Stimulated activated CD4-positive, alpha-beta T cell treated with anti-CD3 and anti-CD28 coated beads, Interleukin-2, amount 100 ng/mL, for 48 hours (primary cell): ENCODE measurements around the gene SH3D19.
"Not testable (repeated sequence)": the region's sequence is repeated elsewhere in the genome, so short reads cannot be mapped to it uniquely, and the experiment has no call there.

Experiments
- DNase-seq, 2 donors: peaks; one replicate each; pipeline ENCODE4 v3.0.0-alpha.2; 2020

SH3D19 gene

DNA sequence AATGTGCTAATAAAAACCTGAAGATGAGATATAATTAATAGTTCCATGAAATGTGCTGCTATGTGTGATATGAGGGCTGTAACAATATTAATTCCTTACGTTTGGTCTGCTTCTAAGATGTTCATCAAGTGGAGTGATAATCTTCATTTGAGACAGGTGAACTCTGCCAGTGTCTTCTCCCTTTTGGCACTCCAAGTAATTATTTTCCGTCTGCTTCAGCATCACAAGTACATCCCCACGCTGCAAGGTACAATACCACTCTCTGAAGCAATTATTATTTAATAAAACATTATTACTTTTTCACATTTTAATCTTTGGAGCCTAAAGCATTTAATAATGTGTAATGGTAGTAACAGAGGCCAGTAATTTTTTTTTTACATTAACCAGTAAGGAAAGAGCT, 181.6 kb downstream of the SH3D19 start:
- DNase-seq, result no peak

DNA sequence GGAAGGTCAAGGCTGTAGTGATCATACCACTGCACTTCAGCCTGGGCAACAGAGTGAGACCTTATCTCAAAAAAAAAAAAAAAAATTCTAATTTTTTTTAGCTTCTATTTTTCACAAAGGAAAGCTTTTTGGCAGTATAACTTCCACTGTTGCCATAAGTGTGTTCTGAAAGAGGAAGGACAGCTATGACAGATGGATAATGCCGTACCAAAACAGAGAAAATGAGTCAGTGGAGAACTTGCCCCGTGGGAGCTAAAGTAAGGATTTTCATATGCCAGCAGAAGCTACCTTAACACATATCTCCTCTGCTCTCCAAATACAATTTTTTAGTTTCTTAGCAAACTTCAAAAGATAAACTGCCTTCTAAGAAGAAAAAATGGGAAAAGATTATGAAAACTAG, 182.2 kb downstream of the SH3D19 start:
- DNase-seq, result no peak

DNA sequence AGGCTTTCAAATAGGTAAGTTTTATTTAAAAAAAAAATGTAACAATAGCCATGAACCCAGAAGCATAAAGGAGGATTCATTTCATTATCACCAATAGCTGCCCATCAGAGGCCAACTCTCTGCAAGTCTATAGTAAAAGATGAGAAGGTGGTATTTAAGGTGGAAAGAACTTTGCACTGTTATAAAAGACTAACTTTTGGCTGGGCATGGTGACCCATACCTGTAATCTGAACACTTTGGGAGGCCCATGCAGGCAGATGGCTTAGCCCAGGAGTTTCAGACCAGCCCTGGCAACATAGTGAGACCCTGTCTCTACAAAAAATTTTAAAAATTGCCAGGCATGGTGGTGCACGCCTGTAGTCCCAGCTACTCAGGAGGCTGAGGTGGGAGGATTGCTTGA, 182.6 kb downstream of the SH3D19 start:
- no peak for DNase-seq

DNA sequence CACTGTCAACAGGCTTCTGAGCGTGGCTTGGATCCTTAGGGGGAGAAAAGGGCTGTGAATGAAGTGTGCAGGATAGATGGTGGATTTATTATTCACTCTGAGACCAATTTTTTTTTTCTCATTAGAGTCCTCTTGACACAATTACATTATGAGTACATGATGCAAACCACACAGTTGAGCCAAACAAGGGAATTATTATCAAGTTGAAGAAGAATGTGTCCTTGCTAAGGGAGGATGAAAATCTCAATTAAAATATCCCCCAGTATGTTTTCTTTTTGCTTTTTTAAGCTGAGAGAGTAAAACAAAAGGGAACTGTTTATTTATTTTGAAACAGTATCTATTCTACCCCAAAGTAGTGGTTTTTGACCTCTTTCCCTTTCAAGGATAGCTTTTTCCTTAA, 185.6 kb downstream of the SH3D19 start:
- no peak for DNase-seq

DNA sequence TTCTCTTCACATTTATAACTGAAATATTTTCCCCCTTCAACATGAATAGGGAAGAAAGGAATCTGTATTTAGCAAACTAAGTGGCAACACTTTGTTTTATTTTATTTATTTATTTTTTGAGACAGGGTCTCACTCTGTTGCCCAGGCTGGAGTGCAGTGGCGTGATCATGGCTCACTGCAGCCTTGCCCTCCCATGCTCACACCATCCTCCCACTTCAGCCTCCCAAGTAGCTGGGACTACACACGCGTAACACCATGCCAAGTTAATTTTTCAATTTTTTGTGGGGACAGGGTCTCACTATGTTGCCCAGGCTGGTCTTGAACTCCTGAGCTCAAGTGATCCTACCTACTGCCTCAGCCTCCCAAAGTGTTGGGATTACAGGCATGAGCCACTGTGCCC, 189.4 kb downstream of the SH3D19 start:
- not testable (repeated sequence) for DNase-seq

DNA sequence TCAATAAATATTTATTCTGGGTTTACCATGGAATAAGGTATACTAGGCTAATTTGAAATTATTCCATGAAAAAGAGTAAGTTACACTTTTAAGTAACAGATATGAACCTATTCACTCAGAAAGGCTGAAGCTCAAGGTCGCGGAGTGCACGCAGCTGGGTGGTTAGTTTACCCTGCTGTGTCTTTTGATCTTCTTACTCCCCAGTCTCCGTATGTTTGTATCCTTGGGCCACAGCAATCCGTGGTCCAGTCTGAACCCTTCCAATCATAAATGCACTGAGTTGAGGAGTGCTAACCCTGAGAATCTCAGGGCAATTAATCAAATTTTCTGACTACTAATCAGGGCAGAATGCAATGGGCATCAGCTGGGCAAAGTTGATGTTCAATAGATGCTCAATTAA, 192.1 kb downstream of the SH3D19 start:
- DNase-seq, result no peak

DNA sequence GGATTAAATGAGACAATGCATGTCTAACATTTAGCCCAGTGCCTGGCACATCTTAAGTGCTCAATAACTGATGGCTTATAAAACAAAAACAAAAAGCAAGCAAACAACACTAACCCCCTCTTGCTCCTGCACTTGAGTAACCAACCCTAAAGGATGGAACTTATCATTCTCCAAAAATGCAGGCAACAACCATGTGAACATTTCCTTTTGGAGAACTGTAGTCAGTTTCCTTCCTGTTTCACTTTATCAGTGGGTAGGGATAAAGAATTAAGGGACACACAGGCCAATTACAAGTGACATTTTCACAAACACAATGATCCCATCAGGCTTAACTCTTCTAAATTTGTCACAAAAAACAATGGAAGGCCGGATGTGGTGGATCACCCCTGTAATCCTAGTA, 195.6 kb downstream of the SH3D19 start:
- no peak for DNase-seq

DNA sequence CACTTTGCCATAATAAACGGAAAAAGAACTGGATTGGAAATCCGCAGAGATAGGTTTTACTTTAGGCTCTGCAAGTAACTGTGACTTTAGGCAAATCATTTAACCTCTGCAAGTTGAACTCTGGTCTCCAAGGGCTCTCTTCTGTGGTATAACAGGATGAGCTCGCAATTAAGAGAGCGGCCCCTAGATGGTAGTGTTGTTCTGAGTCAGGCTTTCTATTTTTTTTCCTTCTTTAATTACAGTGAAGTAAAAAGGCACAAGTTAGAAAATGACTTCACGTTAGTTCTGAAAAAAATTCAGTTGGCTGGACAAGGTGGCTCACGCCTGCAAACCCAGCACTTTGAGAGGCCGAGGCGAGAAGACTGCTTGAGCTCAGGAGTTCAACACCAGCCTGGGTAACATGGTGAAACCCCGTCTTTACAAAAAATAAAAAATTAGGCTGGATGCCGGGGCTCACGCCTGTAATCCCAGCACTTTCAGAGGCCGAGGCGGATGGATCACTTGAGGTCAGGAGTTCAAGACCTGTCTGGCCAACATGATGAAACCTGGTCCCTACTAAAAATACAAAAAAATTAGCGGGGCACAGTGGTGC, 207.9 kb downstream of the SH3D19 start:
- DNase-seq, result peak; percentile 44 to 47

DNA sequence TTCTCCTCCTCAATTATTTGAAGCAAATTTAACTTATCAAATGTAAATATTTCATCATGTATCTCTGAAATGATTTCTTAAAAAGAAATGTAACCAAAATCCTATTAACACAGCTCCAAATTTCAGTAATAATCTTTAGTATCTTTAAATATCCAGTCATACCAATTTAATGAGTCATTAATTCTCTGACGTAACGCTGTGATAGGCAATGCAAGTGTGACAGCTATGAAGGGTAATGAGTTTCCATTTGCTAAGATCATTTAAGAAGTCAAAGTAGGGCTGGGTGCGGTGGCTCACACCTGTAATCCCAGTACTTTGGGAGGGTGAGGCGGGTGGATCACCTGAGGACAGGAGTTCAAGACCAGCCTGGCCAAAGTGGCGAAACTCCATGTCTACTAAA, 210.4 kb downstream of the SH3D19 start:
- no peak for DNase-seq

DNA sequence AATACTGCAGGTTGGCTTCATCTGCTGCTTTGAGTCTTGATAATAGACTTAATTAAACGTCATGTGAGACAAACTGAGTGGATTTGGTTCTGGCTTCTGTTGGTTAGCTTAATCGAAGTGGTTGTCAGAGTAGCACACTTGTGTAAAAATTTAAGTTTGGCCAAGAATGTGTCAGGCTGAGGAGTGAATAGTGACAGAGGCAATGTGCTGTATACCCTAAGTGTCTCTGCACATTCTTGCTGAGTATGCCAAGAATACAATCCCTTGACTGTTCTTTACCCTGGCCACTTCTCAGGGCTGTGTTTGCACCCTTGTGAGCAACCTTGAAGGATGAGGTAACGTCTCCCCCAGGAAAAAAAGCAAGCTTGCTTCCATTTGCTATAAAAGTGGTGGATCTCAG, 211.1 kb downstream of the SH3D19 start:
- no peak for DNase-seq

DNA sequence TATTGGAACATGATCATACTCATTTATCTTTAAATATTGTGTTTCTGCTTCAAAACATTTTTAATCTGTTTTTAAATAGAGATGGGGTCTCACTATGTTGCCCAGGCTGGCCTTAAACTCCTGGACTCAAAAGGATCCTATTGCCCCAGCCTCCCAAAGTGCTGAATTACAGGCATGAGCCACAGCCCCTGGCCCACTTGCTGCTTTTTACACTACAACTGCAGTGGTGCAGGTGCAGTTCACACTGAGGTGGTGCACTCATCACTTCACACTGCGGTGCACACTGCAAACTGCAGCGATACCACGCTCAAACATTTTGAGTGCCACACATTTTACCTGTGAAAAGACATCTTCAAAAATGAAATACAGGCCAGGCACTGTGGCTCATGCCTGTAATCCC, 215.2 kb downstream of the SH3D19 start:
- no peak for DNase-seq

DNA sequence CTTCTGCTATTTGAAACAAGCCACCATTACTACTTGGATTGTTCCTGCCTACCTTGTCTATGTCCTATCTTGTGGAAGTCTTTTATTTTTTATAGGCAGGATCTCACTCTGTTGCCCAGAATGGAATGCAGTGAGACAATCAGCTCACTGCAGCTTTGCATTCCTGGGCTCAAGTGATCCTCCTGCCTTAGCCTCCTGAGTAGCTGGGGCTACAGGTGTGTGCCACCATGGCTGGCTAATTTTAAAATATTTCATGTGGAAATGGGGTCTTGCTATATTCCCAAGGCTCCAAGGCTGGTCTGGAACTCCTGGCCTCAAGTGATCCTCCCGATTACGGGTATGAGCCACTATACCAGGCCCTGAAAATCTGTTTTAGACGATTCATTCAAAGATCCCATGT, 218.3 kb downstream of the SH3D19 start:
- no peak for DNase-seq

DNA sequence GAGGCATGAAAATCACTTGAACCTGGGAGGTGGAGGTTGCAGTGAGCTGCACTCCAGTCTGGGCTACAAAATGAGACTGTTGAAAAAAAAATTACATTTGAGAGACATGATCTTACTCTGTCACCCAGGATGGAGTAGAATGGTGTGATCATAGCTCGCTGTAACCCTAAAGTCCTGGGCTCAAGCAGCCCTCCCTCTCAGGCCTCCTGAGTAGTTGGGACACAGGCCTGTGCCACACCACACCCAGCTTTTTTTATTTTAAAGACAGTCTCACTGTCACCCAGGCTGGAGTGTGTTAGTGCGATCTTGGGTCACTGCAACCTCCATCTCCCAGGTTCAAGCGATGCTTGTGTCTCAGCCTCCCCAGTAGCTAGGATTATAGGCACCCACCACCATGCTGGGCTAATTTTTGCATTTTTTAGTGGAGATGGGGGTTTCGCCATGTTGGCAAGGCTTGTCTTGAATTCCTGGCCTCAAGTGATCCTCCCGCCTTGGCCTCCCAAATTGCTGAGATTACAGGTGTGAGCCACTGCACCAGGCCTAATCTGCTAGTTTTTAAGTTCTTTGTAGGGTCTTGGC, 219.9 kb downstream of the SH3D19 start:
- no peak for DNase-seq

DNA sequence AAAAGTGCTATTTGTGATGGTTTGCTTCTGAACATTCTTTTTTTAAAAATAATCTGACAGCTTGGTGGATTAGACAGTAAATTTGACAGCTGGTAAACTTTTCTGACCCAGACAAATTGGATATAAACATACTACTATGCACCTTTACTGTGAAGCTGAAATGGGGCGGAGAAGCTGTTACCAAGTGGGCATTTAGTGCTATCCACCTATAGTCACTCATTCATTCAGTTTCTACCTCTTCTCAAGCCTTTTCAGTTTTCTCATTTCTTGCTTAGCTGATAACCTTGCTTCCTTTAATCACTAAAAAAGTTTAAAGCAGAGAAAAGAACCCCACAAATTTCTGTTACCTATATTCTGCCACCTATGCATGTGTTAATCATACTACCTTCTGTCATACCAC, 220.8 kb downstream of the SH3D19 start:
- DNase-seq, result no peak

DNA sequence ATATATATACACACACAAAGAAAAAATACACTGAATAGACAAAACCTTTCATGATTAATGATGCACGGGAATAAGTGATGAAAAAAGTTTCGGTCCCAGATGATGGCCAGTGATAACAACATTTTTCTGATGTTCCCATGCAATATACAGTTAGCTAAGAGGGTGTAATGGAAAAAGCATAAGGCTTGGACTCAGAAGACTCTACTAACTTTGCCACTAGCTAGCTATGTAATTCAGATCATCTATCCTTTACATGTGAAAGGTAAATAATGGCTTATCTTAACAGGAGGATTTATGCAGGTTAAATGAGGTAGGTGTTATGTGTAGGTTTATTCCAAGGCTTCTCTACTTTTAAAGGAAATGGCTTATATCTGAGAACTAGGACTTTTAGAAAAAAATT, 221.6 kb downstream of the SH3D19 start:
- DNase-seq, result no peak

DNA sequence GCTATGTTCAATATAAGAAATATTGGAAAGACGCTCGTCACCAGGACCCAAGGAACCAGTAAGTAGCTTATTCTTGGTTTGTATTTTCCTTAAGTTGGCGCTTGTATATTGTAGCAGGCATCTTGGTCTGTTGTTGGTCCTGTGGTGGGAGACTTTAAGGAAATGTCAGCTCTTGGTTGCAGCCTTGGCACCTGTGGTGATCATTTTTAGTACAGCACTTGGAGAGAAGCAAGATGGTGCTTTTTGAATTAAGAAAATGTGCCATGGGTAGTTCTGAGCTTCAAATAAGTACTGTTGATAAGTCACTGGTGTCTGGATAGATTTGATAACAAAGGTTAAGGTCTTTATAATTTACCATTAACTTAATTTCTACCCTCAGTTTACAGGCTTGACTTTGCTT, 224.9 kb downstream of the SH3D19 start:
- no peak for DNase-seq

DNA sequence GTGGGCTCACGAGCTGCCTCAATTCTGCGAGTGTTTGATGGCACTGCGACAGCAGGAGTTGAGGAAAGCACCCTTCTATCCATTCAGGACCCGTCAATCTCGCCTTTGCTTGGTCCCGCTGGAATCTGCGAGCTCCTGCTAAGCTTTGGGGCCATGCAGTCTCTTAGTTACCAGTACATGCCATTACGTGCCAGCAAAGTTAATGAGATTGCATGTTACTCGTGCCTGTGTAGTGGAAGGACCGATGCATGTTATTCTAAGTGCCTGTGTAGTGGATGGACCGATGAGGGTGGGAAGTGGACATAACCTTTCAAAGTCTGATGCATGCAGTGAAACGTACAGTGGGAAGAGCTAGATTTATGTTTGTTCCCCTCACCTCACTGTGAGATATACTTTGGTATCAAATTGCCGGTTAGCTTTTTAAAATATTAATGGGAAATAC, 225.4 kb downstream of the SH3D19 start:
- DNase-seq, result no peak

DNA sequence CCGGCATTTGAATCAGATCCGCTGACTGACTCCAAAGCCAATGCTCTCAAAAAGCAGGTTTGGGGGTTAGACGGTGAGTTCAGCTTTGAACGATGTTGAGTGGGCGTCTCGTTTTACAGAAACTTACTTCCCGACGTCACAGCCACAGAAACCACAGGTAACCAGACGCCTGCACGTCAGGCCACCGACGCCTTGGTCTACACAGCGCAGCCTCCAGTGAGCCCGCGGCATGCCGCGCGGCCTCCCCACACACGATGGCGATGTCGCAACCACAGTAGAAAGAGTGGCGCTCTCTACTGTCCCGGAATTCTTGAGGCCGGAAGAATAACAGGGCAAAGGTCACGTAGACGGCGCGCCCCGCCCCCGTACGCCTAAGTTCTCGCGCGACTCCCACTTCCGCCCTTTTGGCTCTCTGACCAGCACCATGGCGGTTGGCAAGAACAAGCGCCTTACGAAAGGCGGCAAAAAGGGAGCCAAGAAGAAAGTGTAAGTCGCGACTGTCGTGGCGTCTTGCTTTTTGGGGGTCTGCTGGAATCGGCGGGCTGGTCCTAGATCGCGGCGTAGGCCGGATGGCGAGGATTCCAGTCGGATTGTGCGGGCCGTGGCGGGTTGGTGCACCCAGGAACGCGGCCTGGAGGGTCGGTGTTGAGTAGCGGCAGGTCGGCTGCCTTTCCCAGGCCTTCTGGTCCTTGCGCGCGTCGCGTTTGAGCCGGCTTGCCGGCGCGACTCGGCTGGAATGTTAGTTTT, 226.0 kb downstream of the SH3D19 start, which contains the start of gene RPS3A:
Gene RPS3A, plus strand, starts transcription at position 400 of the 747 bp plus-strand sequence. Its CDS starts 25 bp downstream, at position 425.
- DNase-seq, result peak; percentile 98

DNA sequence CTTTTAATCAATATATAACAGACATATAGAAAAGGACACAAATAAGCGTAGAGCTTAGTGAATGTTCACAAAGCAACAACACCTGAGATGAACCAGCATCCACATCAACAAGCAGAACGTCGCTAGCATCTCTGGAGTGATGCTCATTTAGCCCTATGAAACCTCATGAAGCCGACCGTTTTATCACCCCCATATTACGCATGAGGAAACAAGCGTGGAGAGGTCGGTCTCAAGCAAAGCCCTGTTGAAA, 226.5 kb downstream of the SH3D19 start:
- DNase-seq, result no peak

DNA sequence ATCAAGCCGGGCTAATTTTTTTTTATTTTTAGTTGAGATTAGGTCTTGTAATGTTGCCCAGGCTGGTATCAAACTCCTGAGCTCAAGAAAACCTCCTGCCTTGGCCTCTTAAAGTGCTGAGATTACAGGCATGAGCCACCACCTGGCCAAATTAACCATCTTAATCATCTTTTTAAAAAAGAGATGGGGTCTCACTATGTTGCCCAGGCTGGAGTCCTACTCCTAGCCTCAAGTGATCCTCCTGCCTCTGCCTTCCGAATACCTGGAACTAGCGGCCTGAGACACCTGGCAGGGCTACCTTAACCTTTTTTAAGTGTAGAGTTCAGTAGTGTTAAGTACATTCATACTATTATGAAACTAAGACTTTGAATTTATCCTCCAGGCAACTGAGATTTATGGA, 227.6 kb downstream of the SH3D19 start:
- no peak for DNase-seq

DNA sequence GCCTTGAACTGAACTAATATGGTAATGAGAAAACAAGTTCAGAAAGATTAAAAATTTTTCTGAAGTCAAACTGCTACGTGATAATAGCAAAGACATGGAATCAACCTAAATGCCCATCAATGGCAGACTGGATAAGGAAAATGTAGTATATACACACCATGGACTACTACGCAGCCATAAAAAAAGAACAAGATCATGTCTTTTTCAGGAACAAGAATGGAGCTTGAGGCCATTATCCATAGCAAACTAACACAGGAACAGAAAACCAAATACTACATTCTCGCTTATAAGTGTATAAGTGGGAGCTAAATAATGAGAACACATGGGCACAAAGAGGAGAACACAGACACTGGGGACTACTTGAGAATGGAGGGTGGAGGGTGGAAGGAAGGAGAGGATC, 230.3 kb downstream of the SH3D19 start:
- DNase-seq, result no peak

DNA sequence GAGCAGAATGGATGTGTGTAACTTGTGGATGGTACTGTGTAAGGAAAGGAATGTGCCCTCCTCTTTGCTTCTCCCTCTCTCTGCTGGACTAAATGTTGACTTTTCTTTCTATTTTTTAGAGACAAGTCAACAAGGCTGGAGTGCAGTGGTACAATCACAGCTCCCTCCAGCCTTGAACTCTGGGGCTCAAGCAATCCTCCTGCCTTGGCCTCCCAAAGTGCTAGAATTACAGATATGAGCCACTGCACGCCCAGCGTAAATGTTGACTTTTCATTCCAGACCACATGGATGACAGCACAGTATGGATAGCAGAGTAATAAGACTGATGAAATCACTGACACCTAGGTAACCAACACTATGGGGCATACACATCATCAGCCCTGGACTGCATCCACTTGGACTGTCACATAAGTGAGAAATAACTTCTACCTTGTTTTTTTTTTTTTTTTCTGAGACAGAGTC, 231.1 kb downstream of the SH3D19 start:
- DNase-seq, result no peak

DNA sequence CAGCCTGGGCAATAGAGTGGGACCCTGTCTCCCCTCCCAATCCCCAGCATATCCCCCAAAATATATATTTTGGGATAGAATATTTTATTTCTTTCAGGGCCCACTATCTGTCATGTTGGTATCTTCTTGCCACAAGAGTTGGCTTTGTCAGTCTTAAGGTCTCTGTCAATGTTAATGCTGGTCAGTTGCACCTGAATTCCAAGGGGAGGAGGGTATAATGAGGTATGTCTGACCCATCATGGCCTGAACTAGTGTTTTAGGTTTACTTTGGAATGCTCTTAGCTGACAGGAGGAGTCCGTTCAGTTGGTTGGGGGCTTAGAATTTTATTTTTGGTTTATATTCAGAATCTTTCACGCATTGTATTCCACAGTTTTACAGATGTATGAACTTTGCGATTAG, 232.2 kb downstream of the SH3D19 start:
- DNase-seq, result no peak

DNA sequence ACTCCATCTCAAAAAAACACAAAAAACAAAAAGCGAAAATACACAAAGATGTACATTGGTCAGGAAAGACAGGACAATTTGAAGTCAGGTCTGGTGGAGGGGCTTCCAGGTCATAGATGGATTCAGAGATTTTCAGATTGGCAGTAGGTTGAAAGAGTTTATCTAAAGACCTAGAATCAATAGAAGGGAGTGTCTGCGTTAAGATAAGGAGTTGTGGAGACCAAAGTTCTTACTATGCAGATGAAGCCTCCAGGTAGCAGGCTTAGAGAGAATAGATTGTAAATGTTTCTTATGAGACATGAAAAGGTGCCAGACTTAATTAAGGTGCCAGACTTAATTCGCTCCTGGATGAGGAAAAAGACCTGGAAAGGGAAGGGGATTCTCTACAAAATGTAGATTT, 232.9 kb downstream of the SH3D19 start:
- no peak for DNase-seq

DNA sequence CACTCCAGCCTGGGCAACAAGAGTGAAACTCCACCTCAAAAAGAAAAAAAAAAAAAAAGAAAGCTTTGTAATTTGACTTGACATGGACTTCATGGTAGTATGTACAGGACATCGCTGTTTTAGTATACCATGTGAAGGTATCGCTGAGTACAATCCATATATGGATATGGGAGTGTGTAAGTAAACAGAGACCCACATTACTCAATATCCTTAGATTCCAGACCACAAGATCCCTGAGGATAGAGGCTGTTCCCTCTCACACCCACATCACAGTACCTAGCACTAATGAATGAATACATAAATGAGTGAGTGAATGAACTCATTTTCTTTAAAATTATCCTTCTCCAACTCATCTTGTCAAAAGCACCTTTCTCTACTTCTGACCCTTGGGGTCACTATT, 234.4 kb downstream of the SH3D19 start:
- no peak for DNase-seq
